NB4 (cell line): ENCODE data around the gene ZNF365.

Experiments
- CTCF ChIP-seq: IDR thresholded peaks from one replicate; pipeline ENCODE4 v1.5.1; 2012; ENCODE audit warnings: low read depth, low read length
- POLR2A ChIP-seq: IDR thresholded peaks from 2 replicates; pipeline ENCODE4 v1.6.1; 2011; ENCODE audit warnings: mild to moderate bottlenecking; ENCODE audit not compliant: insufficient read length; ENCODE audit errors: extremely low read depth
- TF ChIP-seq, protein P1 (sequence below): IDR thresholded peaks from 2 replicates; pipeline ENCODE4 v1.6.1; 2011; ENCODE audit warnings: low read depth, low read length

DNA sequence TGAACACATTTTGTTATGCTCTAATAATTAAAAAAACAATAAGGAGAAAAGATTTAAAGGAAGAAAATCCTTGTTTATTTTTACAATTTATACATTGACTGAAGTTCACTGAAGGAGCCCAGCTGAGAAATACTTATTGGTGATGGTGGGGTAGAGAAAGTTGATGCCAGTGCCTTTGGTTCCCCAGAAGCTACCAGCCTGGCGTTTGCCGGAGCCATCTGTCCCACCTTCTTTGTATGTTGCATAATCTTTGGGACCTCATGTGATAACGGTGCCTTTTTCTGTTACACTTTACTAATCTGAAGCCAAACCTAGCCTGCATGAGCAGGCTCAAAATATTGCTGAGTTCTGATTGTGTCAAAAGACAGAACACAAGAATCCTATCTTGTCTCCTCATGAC is 22.7 kb downstream of the ZNF365 start:
- TF ChIP-seq CTCF (no peak), POLR2A (no peak)
- TF ChIP-seq, protein P1, sequence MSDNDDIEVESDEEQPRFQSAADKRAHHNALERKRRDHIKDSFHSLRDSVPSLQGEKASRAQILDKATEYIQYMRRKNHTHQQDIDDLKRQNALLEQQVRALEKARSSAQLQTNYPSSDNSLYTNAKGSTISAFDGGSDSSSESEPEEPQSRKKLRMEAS = no peak
